Erythroblast (primary cell): ENCODE data around the gene IGFALS.

Experiments
- GATA1 ChIP-seq: IDR thresholded peaks from 2 replicates; pipeline ENCODE4 v1.6.1; 2011; ENCODE audit warnings: low read depth, mild to moderate bottlenecking, control low read depth, low read length, moderate library complexity
- POLR2A ChIP-seq: IDR thresholded peaks from 2 replicates; pipeline ENCODE4 v1.6.1; 2011; ENCODE audit warnings: mild to moderate bottlenecking, low read length

GRCh38 chr16:1745181-1745899 lies 48.2 kb downstream of the IGFALS start:
- TF ChIP-seq POLR2A (no peak), GATA1 (no peak)
